GM18505 (cell line): Measurements from ENCODE around the gene HSPB3.
"Not testable (repeated sequence)": the region's sequence is repeated elsewhere in the genome, so short reads cannot be mapped to it uniquely, and the experiment has no call there.

Source experiments
- ATAC-seq: cut with Tn5 transposase; IDR thresholded peaks from one replicate; pipeline ENCODE4 v1.9.1; 2021; ENCODE audit not compliant: unreplicated experiment
- POLR2A ChIP-seq: IDR thresholded peaks from 4 replicates; pipeline ENCODE4 v1.6.1; 2011; ENCODE audit warnings: borderline replicate concordance; ENCODE audit not compliant: insufficient read depth, insufficient read length; ENCODE audit errors: extremely low read depth

The HSPB3 gene

GRCh38 chr5:54455413-54456157 lies at the start of gene HSPB3:
HSPB3 (plus strand) TSS chr5:54455699; CDS start chr5:54455790, 91 bp downstream.
- no peak for ATAC-seq

GRCh38 chr5:54411176-54411575 lies 44.3 kb upstream of the HSPB3 start:
- no peak for ATAC-seq
- no peak for TF ChIP-seq POLR2A

More at GRCh38 chr5:54455413-54456157, at the start of gene HSPB3:
- TF ChIP-seq POLR2A, result no peak

- no peak for TF ChIP-seq POLR2A
- no peak for ATAC-seq
These were observed 42.6 kb upstream of the HSPB3 start for GRCh38 chr5:54412913-54413312.

GRCh38 chr5:54415147-54415546 lies 40.4 kb upstream of the HSPB3 start:
- ATAC-seq, result no peak
- TF ChIP-seq POLR2A, result no peak

GRCh38 chr5:54415896-54416601 lies 39.5 kb upstream of the HSPB3 start:
- ATAC-seq, result no peak
- no peak for TF ChIP-seq POLR2A

- not testable (repeated sequence) for ATAC-seq
These were observed 35.7 kb upstream of the HSPB3 start for GRCh38 chr5:54419573-54420423.

GRCh38 chr5:54420511-54420910 lies 35.0 kb upstream of the HSPB3 start:
- ATAC-seq, result not testable (repeated sequence)

GRCh38 chr5:54421976-54422375 lies 33.5 kb upstream of the HSPB3 start:
- TF ChIP-seq POLR2A, result no peak
- no peak for ATAC-seq

- ATAC-seq, result no peak
- no peak for TF ChIP-seq POLR2A
These were observed 30.2 kb upstream of the HSPB3 start for GRCh38 chr5:54425258-54425657.

- ATAC-seq, result no peak
- TF ChIP-seq POLR2A, result no peak
These were observed 29.3 kb upstream of the HSPB3 start for GRCh38 chr5:54426209-54426608.

- ATAC-seq, result not testable (repeated sequence)
These were observed 20.8 kb upstream of the HSPB3 start for GRCh38 chr5:54434650-54435049.

GRCh38 chr5:54438620-54439389 lies 16.7 kb upstream of the HSPB3 start:
- TF ChIP-seq POLR2A, result no peak
- ATAC-seq, result no peak

- ATAC-seq, result peak; percentile 92
- no peak for TF ChIP-seq POLR2A
These were observed 15.0 kb upstream of the HSPB3 start for GRCh38 chr5:54440456-54440893.
